Loucy (cell line): ENCODE data around the gene SLC25A10.

ENCODE experiments used
- H2AFZ ChIP-seq: fragments of 200-600 bp; sonication (generic); 2 replicates; pipeline ENCODE4 v1.6.0; 2016; ENCODE audit warnings: antibody characterized with exemption, mild to moderate bottlenecking, low read length, moderate library complexity
- H3F3A ChIP-seq: fragments of 200-600 bp; 2 replicates; pipeline ENCODE4 v1.6.0; 2016; ENCODE audit warnings: antibody characterized with exemption, low read depth, mild to moderate bottlenecking
- H3K27me3 ChIP-seq: fragments of 200-600 bp; sonication (generic); 2 replicates; pipeline ENCODE4 v1.6.1; 2014; ENCODE audit warnings: low read length, mild to moderate bottlenecking; ENCODE audit not compliant: insufficient read depth, poor library complexity, severe bottlenecking
- H3K36me3 ChIP-seq: fragments of 200-600 bp; sonication (generic); 2 replicates; pipeline ENCODE4 v1.6.1; 2016; ENCODE audit warnings: low read length; ENCODE audit not compliant: insufficient read depth
- H3K4me1 ChIP-seq: fragments of 200-600 bp; sonication (generic); 2 replicates; pipeline ENCODE4 v1.5.1; 2014; ENCODE audit warnings: low read length, mild to moderate bottlenecking; ENCODE audit not compliant: insufficient read depth, poor library complexity, severe bottlenecking
- H3K4me2 ChIP-seq: fragments of 200-600 bp; sonication (generic); 2 replicates; pipeline ENCODE4 v1.6.0; 2014; ENCODE audit warnings: antibody characterized with exemption, low read length, low read depth, mild to moderate bottlenecking; ENCODE audit not compliant: poor library complexity, severe bottlenecking
- H3K4me3 ChIP-seq: fragments of 200-600 bp; sonication (generic); 2 replicates; pipeline ENCODE4 v1.5.1; 2014; ENCODE audit warnings: low read length, mild to moderate bottlenecking, mixed read lengths; ENCODE audit not compliant: poor library complexity, severe bottlenecking
- H3K79me2 ChIP-seq: fragments of 200-600 bp; sonication (generic); 2 replicates; pipeline ENCODE4 v1.6.1; 2014; ENCODE audit warnings: low read length; ENCODE audit not compliant: insufficient read depth
- H3K9ac ChIP-seq: fragments of 200-600 bp; sonication (generic); 2 replicates; pipeline ENCODE4 v1.6.0; 2014; ENCODE audit warnings: mild to moderate bottlenecking, low read depth, low read length, moderate library complexity; ENCODE audit not compliant: poor library complexity, severe bottlenecking
- H3K9me2 ChIP-seq: fragments of 200-600 bp; sonication (generic); replicated peaks from 2 replicates; pipeline ENCODE4 v1.6.1; 2016; ENCODE audit warnings: low read depth, low read length, mixed read lengths
- H3K9me3 ChIP-seq: fragments of 200-600 bp; sonication (generic); 2 replicates; pipeline ENCODE4 v1.6.1; 2014; ENCODE audit warnings: mild to moderate bottlenecking, antibody characterized with exemption, low read length, low read depth; ENCODE audit not compliant: insufficient read depth
- H4K20me1 ChIP-seq: fragments of 200-600 bp; sonication (generic); 2 replicates; pipeline ENCODE4 v1.6.0; 2014; ENCODE audit warnings: antibody characterized with exemption, low read length, mild to moderate bottlenecking; ENCODE audit not compliant: insufficient read depth, poor library complexity, severe bottlenecking
- CTCF ChIP-seq: fragments of 200-600 bp; sonication (generic); conservative IDR thresholded peaks from 2 replicates; pipeline ENCODE4 v1.5.1; 2014; ENCODE audit warnings: mild to moderate bottlenecking, antibody characterized with exemption, low read length
- EZH2phosphoT487 ChIP-seq: fragments of 200-600 bp; IDR thresholded peaks from 2 replicates; pipeline ENCODE4 v1.6.1; 2018; ENCODE audit warnings: antibody characterized with exemption, mild to moderate bottlenecking, moderate library complexity, borderline replicate concordance

SLC25A10 gene

GRCh38 chr17:81720267-81721071 is 8.4 kb downstream of the SLC25A10 start:
- H3K79me2 ChIP-seq, result 0 out of 2 replicates have a peak, but pooled peaks cover 2% of the 10 kb centered on the region
- no peaks in the 10 kb centered on the region for H3F3A ChIP-seq
- H3K9ac ChIP-seq, result no peak overlapping the region
- H3K4me2 ChIP-seq, result no peak overlapping the region
- H2AFZ ChIP-seq, result no peak overlapping the region
- no peak for TF ChIP-seq CTCF
- no peak for TF ChIP-seq EZH2phosphoT487
- no peaks in the 10 kb centered on the region for H3K9me3 ChIP-seq
- no peaks in the 10 kb centered on the region for H3K9me2 ChIP-seq
- H4K20me1 ChIP-seq, result no peaks in the 10 kb centered on the region
- peaks cover 3% of the 10 kb centered on the region for H3K4me1 ChIP-seq
- no peaks in the 10 kb centered on the region for H3K27me3 ChIP-seq
- no peaks in the 10 kb centered on the region for H3K36me3 ChIP-seq
- no peak overlapping the region for H3K4me3 ChIP-seq

- H3K4me3 ChIP-seq, result no peak overlapping the region
- H3K4me2 ChIP-seq, result no peak overlapping the region
- no peak overlapping the region for H2AFZ ChIP-seq
Observed at GRCh38 chr17:81722184-81723120, 10.4 kb downstream of the SLC25A10 start.

More at GRCh38 chr17:81722184-81723120, 10.4 kb downstream of the SLC25A10 start:
- Histone ChIP-seq H3K9ac (no peak overlapping the region), H3K9me2 (no peaks in the 10 kb centered on the region), H3K4me1 (peaks cover 3% of the 10 kb centered on the region), H3K79me2 (no peaks in the 10 kb centered on the region), H3K27me3 (no peaks in the 10 kb centered on the region), H3K36me3 (no peaks in the 10 kb centered on the region), H3F3A (no peaks in the 10 kb centered on the region), H3K9me3 (no peaks in the 10 kb centered on the region), H4K20me1 (no peaks in the 10 kb centered on the region)
- TF ChIP-seq CTCF, result no peak
- TF ChIP-seq EZH2phosphoT487, result no peak
